Left lung (tissue), 10 donors: Measurements from ENCODE around the gene PSMA6. TPM values are rescaled to one million over a fixed set of nuclear protein-coding genes. Genes with fewer than 3 reads are reported as not detected.
A peak's percentile ranks its signal among the peaks of the same experiment; 100 is the strongest.

Experiments
- ATAC-seq: fragments of 200-7000 bp; cut with Tn5 transposase; one replicate; pipeline ENCODE4 v1.9.1; 2020; ENCODE audit warnings: moderate library complexity
- DNase-seq, 4 donors: peaks; one replicate each; pipeline ENCODE4 v3.0.0-alpha.2; 2013 to 2020
- H3K27ac ChIP-seq, 2 donors: fragments of 200-600 bp; sonication (generic) in 1 of 2; one replicate each; pipeline versions ENCODE4 v1.5.0 to v1.8.0; 2020 to 2021
- H3K27me3 ChIP-seq, 2 donors: fragments of 200-600 bp; sonication (generic) in 1 of 2; one replicate each; pipeline versions ENCODE4 v1.5.0 to v1.8.0; 2020 to 2021
- H3K36me3 ChIP-seq, 2 donors: fragments of 200-600 bp; sonication (generic) in 1 of 2; one replicate each; pipeline versions ENCODE4 v1.5.0 to v1.8.0; 2020 to 2021
- H3K4me1 ChIP-seq, 2 donors: fragments of 200-600 bp; one replicate each; pipeline ENCODE4 v1.8.0; 2021
- H3K4me3 ChIP-seq, 2 donors: fragments of 200-600 bp; sonication (generic) in 1 of 2; one replicate each; pipeline versions ENCODE4 v1.5.0 to v1.8.0; 2020 to 2021; ENCODE audit warnings: mild to moderate bottlenecking in 1 of 2
- H3K9me3 ChIP-seq, 2 donors: fragments of 200-600 bp; sonication (generic) in 1 of 2; one replicate each; pipeline versions ENCODE4 v1.5.0 to v1.8.0; 2020 to 2021
- intact Hi-C, 2 donors: fragments of 100-400 bp; cut with DNase I; formaldehyde crosslinking; loops; one replicate each; pipeline versions ENCODE4 v1.11.2 to v1.14.2; 2022
- polyA plus RNA-seq, 6 donors: library from polyadenylated mRNA; unstranded; fragments of 120-200 nt; gene quantifications; one replicate each; pipeline ENCODE4 v1.2.1, GENCODE V29; 2013; ENCODE audit not compliant: insufficient read length in 6 of 6
- total RNA-seq, 2 donors: library from RNA; stranded (reverse); fragmentation: NEBNext Ultra II Directional; extraction: Animal tissue kit (Norgen Biotek cat#: 25700); gene quantifications; one replicate each; pipeline ENCODE4 v1.2.1, GENCODE V29; 2021
- TF ChIP-seq, protein P1 (sequence below), 2 donors: fragments of 200-600 bp; sonication (generic) in 1 of 2; IDR thresholded peaks; one replicate each; pipeline versions ENCODE4 v1.5.0 to v1.8.0; 2021; ENCODE audit warnings: antibody characterized with exemption in 2 of 2
- donor health status: DM: no; HTN: yes; CAD: no.
- donor health status: DM: no; HTN: no; CAD: no.

The PSMA6 gene
- total and polyA plus RNA-seq, 8 donors: 139 to 258 (median 163) TPM

DNA sequence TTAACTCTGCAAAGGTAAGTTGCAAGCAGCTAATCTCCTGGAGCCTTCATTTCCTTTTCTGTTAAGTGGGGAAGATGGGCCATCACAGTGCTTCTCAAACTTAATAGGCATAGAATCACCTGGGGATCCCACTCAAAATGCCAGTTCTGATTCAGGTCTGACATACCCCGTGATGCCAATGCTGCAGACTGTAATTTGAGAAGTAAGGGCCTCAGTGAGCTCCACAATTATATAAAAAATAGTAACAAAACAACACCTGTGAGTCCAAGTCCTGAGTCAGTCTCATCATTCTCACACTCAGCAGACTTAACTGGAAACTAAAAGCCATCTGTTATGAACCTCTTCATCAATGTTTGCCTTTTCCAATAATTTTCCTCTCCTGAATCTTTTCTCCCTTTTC is 10.8 kb upstream of the PSMA6 start:
- ATAC-seq (no peak), DNase-seq (no peak)
- peaks cover 0 to 36% of the 10 kb centered on the region in 2 donors for H3K4me1 ChIP-seq
- H3K4me3 ChIP-seq: no peak overlapping the region
- intact Hi-C loops: no loop called here
- TF ChIP-seq, protein P1, sequence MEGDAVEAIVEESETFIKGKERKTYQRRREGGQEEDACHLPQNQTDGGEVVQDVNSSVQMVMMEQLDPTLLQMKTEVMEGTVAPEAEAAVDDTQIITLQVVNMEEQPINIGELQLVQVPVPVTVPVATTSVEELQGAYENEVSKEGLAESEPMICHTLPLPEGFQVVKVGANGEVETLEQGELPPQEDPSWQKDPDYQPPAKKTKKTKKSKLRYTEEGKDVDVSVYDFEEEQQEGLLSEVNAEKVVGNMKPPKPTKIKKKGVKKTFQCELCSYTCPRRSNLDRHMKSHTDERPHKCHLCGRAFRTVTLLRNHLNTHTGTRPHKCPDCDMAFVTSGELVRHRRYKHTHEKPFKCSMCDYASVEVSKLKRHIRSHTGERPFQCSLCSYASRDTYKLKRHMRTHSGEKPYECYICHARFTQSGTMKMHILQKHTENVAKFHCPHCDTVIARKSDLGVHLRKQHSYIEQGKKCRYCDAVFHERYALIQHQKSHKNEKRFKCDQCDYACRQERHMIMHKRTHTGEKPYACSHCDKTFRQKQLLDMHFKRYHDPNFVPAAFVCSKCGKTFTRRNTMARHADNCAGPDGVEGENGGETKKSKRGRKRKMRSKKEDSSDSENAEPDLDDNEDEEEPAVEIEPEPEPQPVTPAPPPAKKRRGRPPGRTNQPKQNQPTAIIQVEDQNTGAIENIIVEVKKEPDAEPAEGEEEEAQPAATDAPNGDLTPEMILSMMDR (IDR thresholded peaks at IDR 0.05): no peak
- no peaks in the 10 kb centered on the region for H3K9me3 ChIP-seq
- H3K27ac ChIP-seq: no peak overlapping the region
- no peaks in the 10 kb centered on the region for H3K27me3 ChIP-seq
- H3K36me3 ChIP-seq: peaks cover 0 to 5% of the 10 kb centered on the region in 2 donors

DNA sequence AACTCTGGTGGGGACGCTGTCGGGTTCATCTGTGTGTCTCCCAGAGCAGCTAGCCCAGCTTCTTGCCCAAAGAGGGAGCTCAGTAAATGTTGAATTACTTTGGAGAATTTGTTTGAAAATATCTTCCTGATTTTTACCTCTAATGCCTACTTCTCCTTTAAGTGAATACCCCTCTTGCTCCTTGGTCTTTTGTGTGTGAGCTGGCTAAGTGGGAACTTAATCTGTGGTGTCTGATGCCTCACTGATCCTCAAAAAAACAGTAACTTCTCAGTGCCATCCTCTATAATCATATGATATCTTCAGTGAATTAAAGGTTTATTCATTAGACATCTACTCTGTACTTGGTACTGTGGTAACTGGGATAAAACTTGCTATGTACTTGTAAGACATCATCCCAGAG is 7.7 kb upstream of the PSMA6 start:
- Histone ChIP-seq H3K4me3 (no peak overlapping the region), H3K27me3 (no peaks in the 10 kb centered on the region), H3K36me3 (peaks cover 0 to 5% of the 10 kb centered on the region in 2 donors), H3K4me1 (peaks cover 0 to 52% of the 10 kb centered on the region in 2 donors), H3K27ac (peak overlapping the region in 1 of 2 donors; percentile 90), H3K9me3 (no peaks in the 10 kb centered on the region)
- no peak for DNase-seq
- intact Hi-C loops: no loop called here
- TF ChIP-seq, protein P1 (IDR thresholded peaks at IDR 0.05): no peak
- ATAC-seq: no peak

DNA sequence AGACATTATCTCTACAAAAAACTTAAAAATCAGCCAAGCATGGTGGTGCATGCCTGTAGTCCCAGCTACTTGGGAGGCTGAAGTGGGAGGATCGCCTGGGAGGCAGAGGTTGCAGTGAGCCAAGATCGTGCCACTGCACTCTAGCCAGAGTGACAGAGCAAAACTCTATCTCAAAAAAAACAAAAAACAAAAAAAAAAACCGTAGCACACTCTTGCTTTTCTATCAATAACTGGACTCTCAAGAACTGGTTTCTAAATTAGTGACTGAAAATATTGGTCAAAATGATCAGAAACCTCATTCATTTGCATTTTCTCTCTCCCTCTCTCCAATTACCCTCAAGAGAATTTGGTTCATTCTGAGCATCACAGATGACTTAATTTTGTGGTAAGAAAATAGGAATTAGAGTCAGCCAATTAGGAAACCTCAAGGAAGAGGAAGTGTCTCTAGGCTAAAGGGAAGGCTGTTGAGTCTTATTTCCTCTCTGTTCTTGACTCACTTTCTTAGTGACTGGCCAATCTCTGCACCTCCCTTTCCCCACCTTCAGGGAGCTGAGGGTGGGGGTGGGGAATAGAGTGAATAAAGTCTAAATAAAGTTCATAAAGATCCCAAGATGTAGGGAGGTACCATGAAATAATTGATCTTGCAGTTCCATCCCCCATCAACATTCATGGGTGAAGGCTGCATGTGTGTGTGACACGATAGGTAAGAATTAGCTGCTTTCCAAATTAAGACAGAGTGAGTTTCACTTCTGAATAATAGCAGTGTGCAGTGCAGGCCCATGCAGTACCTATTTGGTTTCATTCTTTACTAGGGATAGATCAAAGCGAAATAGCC is 6.8 kb upstream of the PSMA6 start:
- no peak for DNase-seq
- Histone ChIP-seq H3K27ac (peak overlapping the region in 1 of 2 donors; percentile 90), H3K4me1 (peaks cover 0 to 52% of the 10 kb centered on the region in 2 donors), H3K36me3 (peaks cover 0 to 5% of the 10 kb centered on the region in 2 donors), H3K4me3 (peak overlapping the region in 1 of 2 donors; percentile 0), H3K9me3 (no peaks in the 10 kb centered on the region), H3K27me3 (no peaks in the 10 kb centered on the region)
- intact Hi-C loops: no loop called here
- TF ChIP-seq, protein P1 (IDR thresholded peaks at IDR 0.05): no peak
- peak; percentile 72 for ATAC-seq

GRCh38 chr14:35286003-35286600 is 6.1 kb upstream of the PSMA6 start:
- no peak for ATAC-seq
- Histone ChIP-seq H3K27me3 (no peaks in the 10 kb centered on the region), H3K36me3 (peaks cover 0 to 5% of the 10 kb centered on the region in 2 donors), H3K27ac (peak overlapping the region in 1 of 2 donors; percentile 90), H3K9me3 (no peaks in the 10 kb centered on the region), H3K4me1 (peaks cover 0 to 58% of the 10 kb centered on the region in 2 donors), H3K4me3 (no peak overlapping the region)
- intact Hi-C loops: no loop called here
- DNase-seq: no peak
- TF ChIP-seq, protein P1 (IDR thresholded peaks at IDR 0.05): no peak

- peaks cover 0 to 62% of the 10 kb centered on the region in 2 donors for H3K4me1 ChIP-seq
- TF ChIP-seq, protein P1 (IDR thresholded peaks at IDR 0.05): no peak
- H3K27me3 ChIP-seq: no peaks in the 10 kb centered on the region
- intact Hi-C loops: no loop called here
- H3K4me3 ChIP-seq: no peak overlapping the region
- ATAC-seq (no peak), DNase-seq (no peak)
- peak overlapping the region in 1 of 2 donors; percentile 90 for H3K27ac ChIP-seq
- peaks cover 0 to 5% of the 10 kb centered on the region in 2 donors for H3K36me3 ChIP-seq
- no peaks in the 10 kb centered on the region for H3K9me3 ChIP-seq
Measured at GRCh38 chr14:35286707-35287106, 5.5 kb upstream of the PSMA6 start.
